Epithelial cell of proximal tubule (primary cell): ENCODE data around the gene CELA2B. TPM values are rescaled to one million over a fixed set of nuclear protein-coding genes. Genes with fewer than 3 reads are reported as not detected.
A peak's percentile ranks its signal among the peaks of the same experiment; 100 is the strongest.

Source experiments
- DNase-seq: peaks from one replicate; pipeline ENCODE4 v3.0.0-alpha.2; 2011; ENCODE audit warnings: low read depth
- H3K4me3 ChIP-seq: 2 replicates; pipeline ENCODE4 v1.5.1; 2011; ENCODE audit warnings: low read depth, mild to moderate bottlenecking, low read length
- CTCF ChIP-seq: conservative IDR thresholded peaks from 2 replicates; pipeline ENCODE4 v1.5.1; 2012; ENCODE audit warnings: low read depth, mild to moderate bottlenecking, low read length
- total RNA-seq: library from RNA; depleted of rRNA; stranded (reverse); fragments of >200 nt; gene quantifications from 2 replicates; pipeline ENCODE4 v1.2.3, GENCODE V29; 2015

The CELA2B gene
- total RNA-seq, 1 donor from 2014 or later: not detected

DNA sequence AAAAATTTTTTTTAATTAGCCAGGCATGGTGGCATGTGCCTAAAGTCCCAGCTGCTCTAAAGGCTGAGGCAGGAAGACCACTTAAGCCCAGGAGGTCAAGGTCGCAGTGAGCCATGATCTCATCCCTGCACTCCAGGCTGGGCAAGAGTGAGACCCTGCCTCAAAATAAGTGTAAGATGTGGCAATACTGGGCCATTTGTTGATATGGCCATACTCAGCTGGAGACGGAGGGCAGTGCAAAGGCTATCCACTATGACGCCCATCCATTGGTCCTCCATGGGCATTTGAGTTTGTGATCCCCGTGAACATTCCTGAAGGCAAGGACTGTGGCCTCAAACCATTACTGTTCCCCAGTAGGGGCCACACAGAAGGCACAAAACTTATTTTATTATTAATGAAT lies 46.6 kb downstream of the CELA2B start:
- TF ChIP-seq CTCF: no peak
- no peak for DNase-seq
- no peak overlapping the region for H3K4me3 ChIP-seq

GRCh38 chr1:15523104-15524020 lies 47.5 kb downstream of the CELA2B start:
- no peak for TF ChIP-seq CTCF
- peak overlapping the region; percentile 79 for H3K4me3 ChIP-seq
- no peak for DNase-seq

DNA sequence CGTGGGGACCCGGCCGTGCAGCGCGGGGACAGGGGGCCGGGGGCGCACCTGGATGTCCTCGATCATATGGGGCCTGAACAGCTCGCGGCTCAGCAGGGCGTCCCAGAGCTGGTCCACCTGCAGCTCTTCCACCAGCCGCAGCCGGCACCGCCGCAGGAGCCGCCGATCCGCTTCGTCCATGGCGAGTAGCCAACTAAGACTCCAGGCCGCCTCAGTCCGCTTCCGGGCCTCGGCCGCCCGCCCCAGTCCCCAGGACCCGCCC lies 48.0 kb downstream of the CELA2B start, which contains the start of gene CASP9:
TSS of gene CASP9 (minus strand) at position 195 of the 262 bp plus-strand sequence. CDS start at position 180, 15 bp downstream.
- TF ChIP-seq CTCF: no peak
- H3K4me3 ChIP-seq: peak within 1 kb of the TSS; percentile 82
- DNase-seq: no peak

DNA sequence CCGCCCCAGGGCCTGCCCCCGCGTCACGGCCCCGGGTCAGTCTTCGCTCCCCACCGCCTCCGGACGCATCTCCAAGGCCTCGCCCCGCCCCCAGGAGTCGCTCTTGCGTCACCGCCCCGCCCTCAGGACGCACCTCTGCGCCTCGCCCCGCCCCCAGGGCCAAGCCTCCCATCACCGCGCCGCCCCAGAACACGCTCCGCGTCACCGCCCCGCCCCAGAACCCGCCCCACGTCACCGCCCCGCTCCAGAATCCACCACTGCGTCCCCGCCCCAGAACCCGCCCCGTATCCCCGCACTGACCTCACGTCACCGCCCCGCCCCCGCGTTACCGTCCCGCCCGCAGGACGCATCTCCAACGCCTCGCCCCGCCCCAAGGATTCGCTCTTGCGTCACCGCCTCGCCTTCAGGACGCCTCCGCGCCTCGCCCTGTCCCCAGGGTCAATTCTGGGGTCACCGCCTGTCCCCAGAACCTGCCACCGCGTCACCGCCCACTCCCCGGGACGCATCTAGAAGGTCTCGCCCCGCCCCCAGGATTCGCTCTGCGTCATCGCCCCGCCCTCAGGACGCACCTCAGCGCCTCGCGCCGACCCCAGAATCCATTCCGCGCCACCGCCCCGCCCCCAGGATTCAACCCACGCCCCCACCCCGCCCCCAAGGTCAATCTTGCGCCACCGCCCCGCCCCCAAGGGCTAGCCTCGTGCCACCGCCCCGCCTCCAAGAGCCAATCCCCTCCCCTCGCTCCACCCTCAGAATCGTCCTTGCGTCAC lies 48.6 kb downstream of the CELA2B start:
- no peak for TF ChIP-seq CTCF
- H3K4me3 ChIP-seq: peak overlapping the region; percentile 79
- DNase-seq: no peak

- DNase-seq: peak; percentile 78
- no peak for TF ChIP-seq CTCF
Observed at GRCh38 chr1:15525050-15526020, 49.4 kb downstream of the CELA2B start.

DNA sequence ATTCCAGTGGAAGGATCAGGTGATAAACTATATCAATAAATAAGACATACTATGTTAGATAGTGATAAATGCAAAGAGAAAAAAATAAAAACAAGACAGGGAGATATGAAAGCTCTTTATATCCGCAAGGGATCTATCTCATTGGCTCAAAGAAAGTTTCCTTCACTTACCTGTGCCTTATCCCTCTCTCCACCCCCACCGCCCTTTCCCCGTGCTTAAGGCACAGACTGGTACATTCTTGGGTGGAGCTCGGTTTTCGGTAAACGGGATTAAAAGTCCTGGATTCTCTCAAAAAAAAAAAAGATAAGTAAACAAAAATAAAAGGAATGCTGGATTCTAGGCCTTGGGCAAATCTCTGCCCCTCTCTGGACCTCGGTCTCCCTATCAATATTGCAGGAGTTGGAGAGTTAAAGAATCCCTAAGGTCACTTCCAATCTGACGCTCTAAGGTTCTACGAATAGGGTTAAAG lies 50.2 kb downstream of the CELA2B start:
- DNase-seq: no peak
- no peak for TF ChIP-seq CTCF
- H3K4me3 ChIP-seq: peak overlapping the region; percentile 82

More at GRCh38 chr1:15525050-15526020, 49.4 kb downstream of the CELA2B start:
- peak overlapping the region; percentile 82 for H3K4me3 ChIP-seq
